Vagina (tissue), 2 donors: ENCODE data around the gene RHOD.

Experiments
- POLR2A ChIP-seq, 2 donors: fragments of 450-650 bp; IDR thresholded peaks; one replicate each; pipeline ENCODE4 v1.6.1; 2017; ENCODE audit warnings: antibody characterized with exemption in 2 of 2, mild to moderate bottlenecking in 2 of 2, moderate library complexity in 2 of 2
- TF ChIP-seq, protein P1 (sequence below), 3 experiments: fragments of 450-650 bp in 2 of 3; fragments of 200-600 bp in 1 of 3; sonication (generic) in 1 of 3; IDR thresholded peaks; one replicate each; pipeline ENCODE4 v1.5.1; 2017 to 2019; ENCODE audit warnings: antibody characterized with exemption in 3 of 3, mild to moderate bottlenecking in 2 of 3, moderate library complexity in 2 of 3

DNA sequence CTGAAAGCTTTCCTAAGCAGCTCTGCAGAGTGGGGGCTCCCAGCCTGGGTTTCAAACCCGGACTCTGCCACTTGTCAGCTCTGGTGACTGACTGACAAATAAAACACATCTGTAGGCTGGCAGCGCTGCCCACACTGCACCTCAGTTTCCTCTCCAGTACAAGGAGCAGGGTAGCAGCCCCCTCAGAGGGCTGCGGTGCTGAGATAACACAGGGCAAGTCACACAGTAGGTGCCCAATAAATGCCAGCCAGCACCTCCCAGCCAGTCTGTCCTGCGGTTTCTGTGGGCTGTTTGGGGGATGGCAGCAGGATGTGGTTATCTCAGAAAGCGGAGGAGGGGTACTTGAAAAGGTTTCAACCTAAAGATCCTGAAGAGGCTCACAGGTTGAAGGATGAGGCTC, 32.2 kb upstream of the RHOD start:
- TF ChIP-seq, protein P1, sequence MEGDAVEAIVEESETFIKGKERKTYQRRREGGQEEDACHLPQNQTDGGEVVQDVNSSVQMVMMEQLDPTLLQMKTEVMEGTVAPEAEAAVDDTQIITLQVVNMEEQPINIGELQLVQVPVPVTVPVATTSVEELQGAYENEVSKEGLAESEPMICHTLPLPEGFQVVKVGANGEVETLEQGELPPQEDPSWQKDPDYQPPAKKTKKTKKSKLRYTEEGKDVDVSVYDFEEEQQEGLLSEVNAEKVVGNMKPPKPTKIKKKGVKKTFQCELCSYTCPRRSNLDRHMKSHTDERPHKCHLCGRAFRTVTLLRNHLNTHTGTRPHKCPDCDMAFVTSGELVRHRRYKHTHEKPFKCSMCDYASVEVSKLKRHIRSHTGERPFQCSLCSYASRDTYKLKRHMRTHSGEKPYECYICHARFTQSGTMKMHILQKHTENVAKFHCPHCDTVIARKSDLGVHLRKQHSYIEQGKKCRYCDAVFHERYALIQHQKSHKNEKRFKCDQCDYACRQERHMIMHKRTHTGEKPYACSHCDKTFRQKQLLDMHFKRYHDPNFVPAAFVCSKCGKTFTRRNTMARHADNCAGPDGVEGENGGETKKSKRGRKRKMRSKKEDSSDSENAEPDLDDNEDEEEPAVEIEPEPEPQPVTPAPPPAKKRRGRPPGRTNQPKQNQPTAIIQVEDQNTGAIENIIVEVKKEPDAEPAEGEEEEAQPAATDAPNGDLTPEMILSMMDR (IDR thresholded peaks at IDR 0.05) = no peak
- TF ChIP-seq POLR2A (IDR thresholded peaks at IDR 0.05) = no peak
